ENCODE results near the gene NEUROD6.

The NEUROD6 gene

DNA sequence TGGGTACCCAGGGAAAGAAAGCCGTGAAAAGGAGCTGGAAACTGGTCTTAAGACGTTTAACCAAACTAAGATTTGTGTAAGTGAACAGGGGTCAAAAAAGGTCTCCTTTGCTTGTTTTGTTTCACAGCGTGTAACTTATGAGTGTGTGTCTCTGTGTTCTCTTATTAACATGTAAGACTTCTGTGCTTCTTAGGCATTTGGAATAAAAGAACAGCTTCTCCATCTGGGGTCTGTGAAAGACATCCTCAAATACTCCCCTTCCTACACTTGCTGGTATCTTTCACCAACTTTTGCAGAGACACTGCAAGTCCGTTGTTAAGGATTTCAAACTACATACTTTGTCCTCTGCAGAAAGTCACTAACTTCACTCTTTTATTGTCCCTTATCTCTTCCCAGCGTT lies 615 bp upstream of the NEUROD6 start:
- H3K36me3 ChIP-seq (ENCODE audit: control insufficient read depth in 2 of 2, insufficient read depth in 1 of 2, low read length in 2 of 2), result no peaks in the 10 kb centered on the region
- no peak for TF ChIP-seq ZNF707 (tag by site-specific recombination; IDR thresholded peaks at IDR 0.05)
- TF ChIP-seq ZNF768 (tag by site-specific recombination; IDR thresholded peaks at IDR 0.05), result no peak
- TF ChIP-seq ZNF510 (tag by site-specific recombination; IDR thresholded peaks at IDR 0.05; ENCODE audit: insufficient replicate concordance), result no peak
- no peak for TF ChIP-seq ZNF112 (tag by site-specific recombination; IDR thresholded peaks at IDR 0.05)
- TF ChIP-seq ZNF785 (tag by site-specific recombination; IDR thresholded peaks at IDR 0.05), result no peak
- no peak for TF ChIP-seq ZNF692 (tag by site-specific recombination; IDR thresholded peaks at IDR 0.05)
- no peaks in the 10 kb centered on the region for H3K9me3 ChIP-seq (ENCODE audit: control insufficient read depth, insufficient read depth, low read depth, low read length)
- ChIA-PET POLR2A (no interaction called here), CTCF (interaction anchor here (1.4 kb wide), 1 partner anchor 206 kb away, joined by 5 read pairs; no protein-coding TSS in a partner anchor)
- H3K27ac ChIP-seq (ENCODE audit: extremely low read depth, low read depth, low read length), result no peak overlapping the region
- no peak overlapping the region for H3K4me3 ChIP-seq (ENCODE audit: low read depth, low read length)
- H3K4me1 ChIP-seq (ENCODE audit: control insufficient read depth, insufficient read depth, low read length), result peaks cover 14% of the 10 kb centered on the region

DNA sequence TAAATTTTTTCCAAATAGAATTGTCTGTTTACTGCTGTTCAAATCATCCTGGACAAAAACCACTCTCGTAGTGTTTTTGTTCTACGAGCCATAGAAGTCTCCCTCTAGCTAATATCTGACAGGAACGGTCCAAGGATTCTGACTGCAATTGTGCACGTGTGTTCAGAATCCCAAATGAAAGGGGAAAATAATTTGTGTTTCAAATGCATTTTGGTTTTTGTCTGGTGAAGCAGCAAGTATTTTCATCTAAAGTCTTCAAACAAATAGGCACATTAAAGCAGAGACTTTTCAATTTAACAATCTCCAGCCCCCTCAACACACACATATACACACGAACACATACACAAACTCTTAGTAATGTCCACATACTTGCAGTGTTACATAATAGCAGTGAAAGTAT lies 475 bp downstream of the NEUROD6 start:
- ChIA-PET CTCF (no interaction called here), POLR2A (no interaction called here)
- H3K36me3 ChIP-seq (ENCODE audit: control insufficient read depth in 2 of 2, insufficient read depth in 1 of 2, low read length in 2 of 2), result no peaks in the 10 kb centered on the region
- peaks cover 14% of the 10 kb centered on the region for H3K4me1 ChIP-seq (ENCODE audit: control insufficient read depth, insufficient read depth, low read length)
- no peak for TF ChIP-seq ZNF76 (tag by site-specific recombination; IDR thresholded peaks at IDR 0.05; ENCODE audit: borderline replicate concordance, low read depth)
- TF ChIP-seq ZBTB49 (tag by site-specific recombination; IDR thresholded peaks at IDR 0.05; ENCODE audit: low read depth), result no peak
- no peak for TF ChIP-seq ZNF280D (tag by site-specific recombination; IDR thresholded peaks at IDR 0.05)
- no peak for TF ChIP-seq ZNF692 (tag by site-specific recombination; IDR thresholded peaks at IDR 0.05)
- no peak for TF ChIP-seq SCRT1 (tag by site-specific recombination; IDR thresholded peaks at IDR 0.05; ENCODE audit: borderline replicate concordance)
- TF ChIP-seq ZNF600 (tag by site-specific recombination; IDR thresholded peaks at IDR 0.05), result no peak
- TF ChIP-seq HOXD13 (CRISPR knock-in tag; IDR thresholded peaks at IDR 0.05; ENCODE audit: borderline replicate concordance), result no peak
- TF ChIP-seq ZNF391 (tag by site-specific recombination; IDR thresholded peaks at IDR 0.05; ENCODE audit: borderline replicate concordance, low read depth), result no peak
- no peak for TF ChIP-seq ZNF223 (tag by site-specific recombination; IDR thresholded peaks at IDR 0.05)
- TF ChIP-seq ZFP37 (tag by site-specific recombination; IDR thresholded peaks at IDR 0.05), result no peak
- no peak for TF ChIP-seq ZNF785 (tag by site-specific recombination; IDR thresholded peaks at IDR 0.05)
- no peak for TF ChIP-seq ZNF624 (tag by site-specific recombination; IDR thresholded peaks at IDR 0.05)
- no peak overlapping the region for H3K4me3 ChIP-seq (ENCODE audit: low read depth, low read length)
- no peaks in the 10 kb centered on the region for H3K9me3 ChIP-seq (ENCODE audit: control insufficient read depth, insufficient read depth, low read depth, low read length)
- H3K27ac ChIP-seq (ENCODE audit: extremely low read depth, low read depth, low read length), result no peak overlapping the region
